Fibroblast of lung (primary cell): ENCODE measurements around the gene HMOX2. TPM values are rescaled to one million over a fixed set of nuclear protein-coding genes. Genes with fewer than 3 reads are reported as not detected.
A peak's percentile ranks its signal among the peaks of the same experiment; 100 is the strongest.

Experiments used
- DNase-seq, 2 donors: peaks; one replicate each; pipeline versions ENCODE4 v3.0.0 to v3.0.0-alpha.2; 2010; ENCODE audit warnings: low read depth in 2 of 2
- H2AFZ ChIP-seq: 2 replicates; pipeline ENCODE4 v1.5.1; 2012; ENCODE audit warnings: low read length, control low read depth, inconsistent platforms
- H3K27ac ChIP-seq: 2 replicates; pipeline ENCODE4 v1.5.1; 2011; ENCODE audit warnings: low read length, control low read depth; ENCODE audit not compliant: insufficient read depth
- H3K27me3 ChIP-seq: 2 replicates; pipeline ENCODE4 v1.5.1; 2011; ENCODE audit warnings: mild to moderate bottlenecking, low read length; ENCODE audit not compliant: control insufficient read depth, insufficient read depth
- H3K36me3 ChIP-seq: 2 replicates; pipeline ENCODE4 v1.5.1; 2011; ENCODE audit warnings: low read length; ENCODE audit not compliant: control insufficient read depth, insufficient read depth
- H3K4me1 ChIP-seq: 2 replicates; pipeline ENCODE4 v1.5.1; 2011; ENCODE audit warnings: low read length; ENCODE audit not compliant: control insufficient read depth, insufficient read depth; ENCODE audit errors: extremely low read depth
- H3K4me2 ChIP-seq: 2 replicates; pipeline ENCODE4 v1.5.1; 2011; ENCODE audit warnings: low read length, control low read depth; ENCODE audit not compliant: insufficient read depth; ENCODE audit errors: extremely low read depth
- H3K4me3 ChIP-seq, 4 experiments: fragments of 200-600 bp in 1 of 4; sonication (generic) in 1 of 4; replicated peaks in 1 of 4; 2 replicates each; pipeline ENCODE4 v1.5.1; 2011 to 2016; ENCODE audit warnings: low read length in 4 of 4, low read depth in 3 of 4, mild to moderate bottlenecking in 3 of 4, control low read depth in 2 of 4, inconsistent platforms in 1 of 4, mixed read lengths in 1 of 4; ENCODE audit not compliant: insufficient read depth in 1 of 4; ENCODE audit errors: control extremely low read depth in 1 of 4
- H3K79me2 ChIP-seq: 2 replicates; pipeline ENCODE4 v1.5.1; 2012; ENCODE audit warnings: mild to moderate bottlenecking, low read length, inconsistent platforms; ENCODE audit not compliant: control insufficient read depth, insufficient read depth
- H3K9ac ChIP-seq: 2 replicates; pipeline ENCODE4 v1.5.1; 2011; ENCODE audit warnings: mild to moderate bottlenecking, low read length, control low read depth; ENCODE audit not compliant: insufficient read depth
- H3K9me3 ChIP-seq: 2 replicates; pipeline ENCODE4 v1.5.1; 2012; ENCODE audit warnings: low read depth, low read length; ENCODE audit not compliant: control insufficient read depth, insufficient read depth
- H4K20me1 ChIP-seq: 2 replicates; pipeline ENCODE4 v1.5.1; 2011; ENCODE audit warnings: low read length; ENCODE audit not compliant: control insufficient read depth, insufficient read depth; ENCODE audit errors: extremely low read depth
- CTCF ChIP-seq, 2 donors: IDR thresholded peaks in 1 of 2; conservative IDR thresholded peaks in 1 of 2; 1 replicate in 1 of 2; 2 replicates in 1 of 2; pipeline ENCODE4 v1.5.1; 2011 to 2012; ENCODE audit warnings: low read length in 2 of 2, control low read depth in 1 of 2, inconsistent platforms in 1 of 2, low read depth in 1 of 2, mild to moderate bottlenecking in 1 of 2
- EZH2 ChIP-seq: IDR thresholded peaks from 2 replicates; pipeline ENCODE4 v1.5.1; 2012; ENCODE audit warnings: low read length, control low read depth, mild to moderate bottlenecking; ENCODE audit errors: missing control alignments
- polyA plus RNA-seq, 2 donors: library from polyadenylated mRNA; depleted of rRNA in 1 of 2; stranded (reverse) in 1 of 2; unstranded in 1 of 2; fragments of >200 nt; gene quantifications; 2 replicates each; pipeline ENCODE4 v1.2.1, GENCODE V29; 2011 to 2012; ENCODE audit warnings: missing spikeins in 1 of 2
- total RNA-seq: library from RNA; depleted of rRNA; stranded (reverse); fragments of >200 nt; gene quantifications from 2 replicates; pipeline ENCODE4 v1.2.1, GENCODE V29; 2014

Gene HMOX2
- total and polyA plus RNA-seq, 2 donors (not counting 1 experiment from before 2014, with no cell fraction given): 40.0 to 45.7 TPM

- Histone ChIP-seq H3K27ac (no peak overlapping the region), H3K9ac (no peak overlapping the region), H3K4me2 (no peak overlapping the region), H3K27me3 (no peaks in the 10 kb centered on the region), H3K4me1 (peaks cover 3% of the 10 kb centered on the region), H2AFZ (no peak overlapping the region), H3K79me2 (peaks cover 10% of the 10 kb centered on the region), H3K9me3 (no peaks in the 10 kb centered on the region), H4K20me1 (no peaks in the 10 kb centered on the region), H3K36me3 (peaks cover 3% of the 10 kb centered on the region), H3K4me3 (no peak overlapping the region)
- no peak for DNase-seq
- TF ChIP-seq CTCF (conservative IDR thresholded peaks at IDR 0.05 in 1 of 2, IDR thresholded peaks at IDR 0.05 in 1 of 2; ENCODE audit: low read depth in 1 of 2, low read length in 2 of 2) (no peak), EZH2 (no peak)
Measured at GRCh38 chr16:4433914-4434787, 42.0 kb upstream of the HMOX2 start.

GRCh38 chr16:4435337-4436067, 40.7 kb upstream of the HMOX2 start:
- peaks cover 6% of the 10 kb centered on the region for H3K36me3 ChIP-seq
- no peaks in the 10 kb centered on the region for H3K27me3 ChIP-seq
- no peaks in the 10 kb centered on the region for H4K20me1 ChIP-seq
- H3K4me2 ChIP-seq: no peak overlapping the region
- no peak for TF ChIP-seq EZH2
- H3K4me1 ChIP-seq: peaks cover 3% of the 10 kb centered on the region
- H3K9me3 ChIP-seq: no peaks in the 10 kb centered on the region
- H3K27ac ChIP-seq: no peak overlapping the region
- H2AFZ ChIP-seq: no peak overlapping the region
- peak; percentile 16 to 79 for DNase-seq
- no peak overlapping the region for H3K4me3 ChIP-seq
- no peak overlapping the region for H3K9ac ChIP-seq
- peaks cover 2% of the 10 kb centered on the region for H3K79me2 ChIP-seq

- Histone ChIP-seq H3K9ac (no peak overlapping the region), H3K36me3 (peaks cover 15% of the 10 kb centered on the region)
Measured at GRCh38 chr16:4437366-4437765, 38.8 kb upstream of the HMOX2 start.

More at GRCh38 chr16:4437366-4437765, 38.8 kb upstream of the HMOX2 start:
- Histone ChIP-seq H3K4me1 (peaks cover 3% of the 10 kb centered on the region), H3K9me3 (no peaks in the 10 kb centered on the region), H3K4me2 (no peak overlapping the region), H3K27ac (no peak overlapping the region), H3K27me3 (no peaks in the 10 kb centered on the region), H3K4me3 (no peak overlapping the region), H4K20me1 (no peaks in the 10 kb centered on the region), H3K79me2 (no peaks in the 10 kb centered on the region), H2AFZ (no peak overlapping the region)
- TF ChIP-seq EZH2: no peak
- TF ChIP-seq CTCF (conservative IDR thresholded peaks at IDR 0.05 in 1 of 2, IDR thresholded peaks at IDR 0.05 in 1 of 2; ENCODE audit: low read depth in 1 of 2, low read length in 2 of 2): no peak
- no peak for DNase-seq
